GM19463 (cell line): ENCODE measurements around the gene TTC5.
"Not testable (repeated sequence)": the region's sequence is repeated elsewhere in the genome, so short reads cannot be mapped to it uniquely, and the experiment has no call there.

Experiments used
- ATAC-seq: cut with Tn5 transposase; IDR thresholded peaks from one replicate; pipeline ENCODE4 v1.9.1; 2021; ENCODE audit warnings: mild to moderate bottlenecking, moderate library complexity; ENCODE audit not compliant: unreplicated experiment

The TTC5 gene

DNA sequence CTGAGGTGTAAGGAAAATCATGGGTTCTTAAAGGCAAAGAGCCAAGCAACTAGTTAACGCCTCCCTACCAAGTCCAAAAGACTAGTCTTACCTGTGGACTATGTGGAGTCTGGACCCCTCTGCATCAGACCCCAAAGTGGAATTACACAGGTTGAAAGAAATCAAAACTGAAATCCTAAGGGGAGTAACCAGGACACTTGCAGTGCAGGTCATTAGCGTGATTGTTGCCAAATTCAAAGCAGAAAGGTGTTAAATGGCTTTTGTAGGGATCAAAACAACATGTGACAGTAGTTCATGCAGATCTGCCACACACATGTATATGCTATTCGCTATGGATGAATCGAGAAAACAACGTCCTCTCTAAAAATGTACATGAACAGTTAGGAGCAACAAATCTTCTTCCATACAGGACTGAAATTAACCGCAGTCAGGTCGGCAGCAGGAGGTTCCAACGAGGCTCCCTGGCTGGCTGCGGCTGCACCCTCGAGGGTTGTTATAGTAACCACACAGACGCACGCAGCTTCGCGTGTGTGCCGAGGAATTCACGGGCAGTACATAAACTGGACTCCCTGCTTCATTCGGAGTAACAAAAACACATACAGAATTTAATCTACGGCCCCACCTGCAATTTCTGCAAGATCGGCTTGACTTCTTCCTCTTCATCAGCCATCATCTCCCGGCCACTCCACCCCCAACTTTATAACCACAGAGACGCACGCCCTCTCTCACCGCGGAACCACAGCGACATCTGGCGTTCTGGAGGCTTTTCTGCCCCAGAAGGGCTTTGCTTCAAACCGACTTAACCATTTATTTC is at the start of gene TTC5:
TTC5 (minus strand) TSS at position 687 of the 814 bp plus-strand sequence; CDS start at position 673, 14 bp downstream.
- ATAC-seq, result peak; percentile 96

- no peak for ATAC-seq
Observed at GRCh38 chr14:20350860-20351259, 45.1 kb upstream of the TTC5 start.

- no peak for ATAC-seq
Observed at GRCh38 chr14:20350282-20350681, 44.5 kb upstream of the TTC5 start.

- ATAC-seq, result no peak
Observed at GRCh38 chr14:20347747-20348146, 42.0 kb upstream of the TTC5 start.

DNA sequence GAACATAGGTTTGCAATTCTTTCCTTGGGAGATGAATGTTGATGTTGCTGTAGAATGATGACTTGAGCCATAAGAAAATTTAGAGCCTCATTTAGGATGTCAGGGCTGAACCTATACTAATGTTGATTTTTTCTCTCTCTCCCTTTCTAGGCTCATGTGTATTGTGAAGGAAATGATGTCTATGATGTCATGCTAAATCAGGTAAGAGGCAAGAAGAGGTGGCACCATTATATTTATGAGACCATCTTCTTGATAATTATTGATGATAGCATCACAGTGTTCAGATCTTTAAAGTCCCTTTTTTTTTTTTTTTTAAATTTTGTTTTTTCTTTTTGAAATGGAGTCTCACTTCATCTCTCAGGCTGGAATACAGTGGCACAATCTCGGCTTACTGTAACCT is 41.0 kb upstream of the TTC5 start:
- ATAC-seq, result no peak

- ATAC-seq, result no peak
Observed at GRCh38 chr14:20345366-20345765, 39.6 kb upstream of the TTC5 start.

DNA sequence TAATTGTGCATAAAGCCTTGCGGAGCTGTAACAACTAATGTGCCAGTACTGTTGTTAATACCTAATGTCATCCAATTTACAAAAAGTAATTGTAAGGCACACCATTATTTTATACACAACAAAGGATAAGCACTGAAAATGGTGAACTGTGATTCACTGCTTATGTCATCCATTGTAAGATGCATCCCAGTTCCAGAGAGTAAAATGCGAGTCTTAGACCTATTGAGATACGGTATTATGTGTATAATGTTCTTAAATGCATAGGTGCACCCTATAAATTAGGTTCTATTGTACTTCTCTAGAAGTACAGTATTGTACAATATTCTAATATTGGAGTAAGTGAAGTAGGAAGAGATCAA is 38.1 kb upstream of the TTC5 start:
- ATAC-seq, result no peak

DNA sequence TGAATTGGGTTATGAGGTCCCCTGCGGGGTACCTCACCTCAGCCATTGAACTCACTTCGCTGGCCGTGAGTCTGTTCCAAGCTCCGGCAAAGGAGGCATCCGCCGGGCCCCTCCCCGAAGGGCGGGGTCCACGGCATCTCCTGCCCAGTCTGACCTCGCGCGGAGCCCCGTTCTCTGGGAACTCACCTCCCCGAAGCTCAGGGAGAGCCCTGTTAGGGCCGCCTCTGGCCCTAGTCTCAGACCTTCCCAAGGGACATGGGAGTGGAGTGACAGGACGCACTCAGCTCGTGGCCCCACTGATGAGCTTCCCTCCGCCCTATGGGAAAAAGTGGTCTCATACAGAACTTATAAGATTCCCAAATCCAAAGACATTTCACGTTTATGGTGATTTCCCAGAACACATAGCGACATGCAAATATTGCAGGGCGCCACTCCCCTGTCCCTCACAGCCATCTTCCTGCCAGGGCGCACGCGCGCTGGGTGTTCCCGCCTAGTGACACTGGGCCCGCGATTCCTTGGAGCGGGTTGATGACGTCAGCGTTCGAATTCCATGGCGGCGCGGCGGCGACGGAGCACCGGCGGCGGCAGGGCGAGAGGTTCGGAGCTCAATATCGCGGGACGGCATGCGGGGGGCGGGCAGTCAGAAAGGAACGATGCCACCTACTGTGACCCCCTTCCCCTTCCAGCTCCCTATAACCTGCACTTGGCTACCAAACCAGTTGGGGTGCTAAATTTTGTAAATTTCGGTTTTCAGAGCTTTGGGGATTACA is 37.5 kb upstream of the TTC5 start, which contains the start of gene PARP2:
PARP2 (plus strand) TSS at position 544 of the 770 bp plus-strand sequence; CDS start at position 551, 7 bp downstream.
- ATAC-seq, result peak; percentile 93

GRCh38 chr14:20341646-20342045 is 35.9 kb upstream of the TTC5 start:
- ATAC-seq, result no peak

GRCh38 chr14:20341032-20341431 is 35.3 kb upstream of the TTC5 start:
- ATAC-seq, result not testable (repeated sequence)

DNA sequence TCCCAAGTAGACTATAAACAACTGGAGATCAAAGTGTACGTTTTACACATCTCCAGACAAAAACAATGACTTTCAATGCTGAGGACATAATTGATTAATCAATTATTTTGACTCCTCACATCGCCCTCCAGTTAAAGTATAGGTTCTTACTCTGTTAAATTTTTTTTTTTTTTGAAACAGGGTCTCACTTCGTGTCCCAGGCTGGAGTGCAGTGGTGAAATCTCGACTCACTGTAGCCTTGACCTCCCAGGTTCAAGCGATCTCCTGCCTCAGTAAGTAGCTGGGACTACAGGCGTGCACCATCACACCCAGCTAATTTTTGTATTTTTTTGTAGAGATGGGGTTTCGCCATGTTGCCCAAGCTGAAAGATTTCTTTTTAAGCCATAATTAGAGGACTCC is 28.3 kb upstream of the TTC5 start:
- no peak for ATAC-seq

DNA sequence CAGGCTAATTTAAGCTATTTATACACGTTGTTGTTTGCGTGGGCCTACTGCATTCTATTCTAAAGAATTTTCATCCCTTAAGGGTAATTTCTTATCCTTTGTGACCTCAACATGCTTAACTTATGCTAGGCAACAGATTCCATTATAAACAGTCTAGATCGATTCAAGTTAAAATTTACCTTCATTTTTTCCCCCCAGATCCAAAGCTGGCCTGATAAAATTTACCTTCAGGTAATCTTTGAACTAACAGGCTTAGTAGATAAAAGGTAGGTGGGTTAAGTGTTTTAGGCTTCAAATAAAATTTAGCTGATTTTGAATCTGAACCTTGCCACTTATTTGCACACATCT is 27.7 kb upstream of the TTC5 start:
- ATAC-seq, result no peak

DNA sequence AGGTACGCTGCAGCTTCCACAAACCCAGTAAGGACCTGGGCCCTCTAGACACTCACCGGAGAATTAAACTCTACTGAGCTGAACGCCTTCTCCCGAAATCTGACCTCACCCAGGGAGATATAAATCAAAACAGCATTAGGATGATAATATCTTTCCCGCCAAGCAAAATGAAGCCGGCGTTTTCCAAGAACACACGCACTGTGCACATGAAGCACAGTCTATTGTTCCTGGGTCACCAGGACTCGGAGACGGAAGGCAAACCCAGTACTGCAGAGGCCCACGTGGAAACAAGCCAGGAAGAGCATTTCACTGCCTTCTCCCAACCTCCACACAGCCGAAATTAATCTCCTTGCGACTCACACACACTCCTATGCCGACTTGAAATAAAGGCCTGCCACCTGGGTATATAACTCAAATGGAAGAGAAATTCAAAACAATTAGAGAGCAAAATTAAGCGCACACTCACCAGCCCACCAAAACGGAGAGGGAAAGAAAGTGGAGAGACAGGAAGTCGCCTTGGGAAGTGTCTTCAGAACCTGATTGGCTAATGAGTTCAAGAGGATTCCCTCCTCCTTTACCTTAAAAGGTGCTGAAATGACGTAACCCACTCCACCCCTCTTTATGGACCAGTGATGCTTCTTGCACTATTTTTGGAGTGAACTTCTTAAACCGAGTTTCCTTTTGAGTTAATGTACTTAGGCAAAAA is 27.2 kb upstream of the TTC5 start, which contains the start of gene CCNB1IP1:
CCNB1IP1 (minus strand) TSS at position 492 of the 706 bp plus-strand sequence. CDS start 16,756 bp downstream, outside the sequence.
- ATAC-seq, result peak; percentile 97

GRCh38 chr14:20332431-20332787 is 26.7 kb upstream of the TTC5 start:
- no peak for ATAC-seq

GRCh38 chr14:20331053-20331613 is 25.4 kb upstream of the TTC5 start:
- no peak for ATAC-seq

GRCh38 chr14:20329355-20329754 is 23.6 kb upstream of the TTC5 start:
- ATAC-seq, result no peak

- ATAC-seq, result no peak
Observed at GRCh38 chr14:20328705-20329104, 23.0 kb upstream of the TTC5 start.

GRCh38 chr14:20327005-20327869 is 21.5 kb upstream of the TTC5 start:
- ATAC-seq, result peak; percentile 57

- ATAC-seq, result no peak
Observed at GRCh38 chr14:20317720-20318119, 12.0 kb upstream of the TTC5 start.

- ATAC-seq, result no peak
Observed at GRCh38 chr14:20314026-20314425, 8.3 kb upstream of the TTC5 start.
